Measurements from ENCODE around the gene BAZ2B. TPM values are rescaled to one million over a fixed set of nuclear protein-coding genes. Genes with fewer than 3 reads are reported as not detected.

Gene BAZ2B
- total RNA-seq, 1 experiment from 2014 or later, result 43.3 TPM

DNA sequence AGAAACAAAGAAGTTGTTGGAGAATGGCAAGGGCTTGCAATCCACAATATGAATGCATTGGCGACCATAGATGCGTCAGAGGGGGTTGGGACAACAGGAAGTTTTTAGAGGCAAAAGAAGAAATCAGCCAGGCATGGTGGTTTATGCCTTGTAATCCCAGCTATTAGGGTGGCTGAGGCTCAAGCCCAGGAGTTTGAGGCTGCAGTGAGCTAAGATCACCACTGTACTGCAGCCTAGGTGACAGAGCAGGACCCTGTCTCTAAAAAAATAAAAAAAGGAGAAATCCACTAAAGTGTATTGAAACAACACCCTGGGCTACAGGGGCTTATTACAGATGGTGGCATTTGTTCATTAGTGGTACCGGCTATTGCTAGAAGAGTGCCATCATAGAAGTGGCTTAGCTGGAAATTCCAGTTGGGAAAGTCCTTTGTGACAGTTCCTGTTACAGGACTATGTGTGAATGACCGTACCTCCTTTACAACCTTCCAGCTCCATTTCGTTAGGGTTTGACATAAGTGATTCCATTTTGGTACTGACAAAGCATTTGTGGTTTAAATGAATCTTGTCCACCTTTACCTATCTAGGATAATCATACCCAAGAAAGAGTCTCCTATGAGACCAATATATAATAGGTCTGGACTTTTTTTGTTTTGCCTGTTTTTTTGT, 319.2 kb downstream of the BAZ2B start:
- Mint-ChIP-seq H3K4me3 (ENCODE audit: low read depth, unreplicated experiment) (no peak overlapping the region), H3K27ac (ENCODE audit: unreplicated experiment) (no peak overlapping the region), H3K4me1 (ENCODE audit: low read depth, unreplicated experiment) (peaks cover 26% of the 10 kb centered on the region), H3K27me3 (ENCODE audit: unreplicated experiment) (no peaks in the 10 kb centered on the region), H3K36me3 (ENCODE audit: insufficient read depth, unreplicated experiment) (no peaks in the 10 kb centered on the region), H3K9me3 (ENCODE audit: low read depth, unreplicated experiment) (no peaks in the 10 kb centered on the region)
- no peak for TF ChIP-seq CTCF (IDR thresholded peaks at IDR 0.05; ENCODE audit: unreplicated experiment)
- peak; percentile 6 for DNase-seq
- intact Hi-C loops (cut with micrococcal nuclease; ENCODE audit: unreplicated experiment), result no loop called here
- no TSS peak for BruUV-seq (replicated peaks)
- CTCF ChIA-PET, result interaction anchor here (1.0 kb wide), 1 partner anchor 10 kb away, joined by 4 read pairs; the partner anchor contains the start of gene WDSUB1

DNA sequence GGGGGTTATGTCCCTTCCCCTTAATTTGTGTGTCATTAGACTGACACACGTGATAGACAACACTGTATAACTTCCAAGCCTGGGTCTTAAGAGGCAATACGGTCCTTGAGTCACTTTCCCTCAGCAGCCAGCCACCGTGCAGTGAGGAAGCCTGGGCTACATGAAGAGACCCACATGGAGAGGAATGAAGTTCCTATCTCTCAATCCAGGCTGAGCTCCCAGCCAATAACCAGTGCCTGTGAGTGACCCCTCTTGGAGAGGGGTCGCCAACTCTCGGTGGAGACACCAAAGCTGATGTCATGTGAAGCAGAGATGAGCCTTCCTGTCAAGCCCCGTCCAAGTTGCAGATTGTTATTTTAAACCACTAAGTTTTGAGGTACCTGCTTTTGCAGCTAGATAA, 324.2 kb downstream of the BAZ2B start:
- TF ChIP-seq CTCF (IDR thresholded peaks at IDR 0.05; ENCODE audit: unreplicated experiment), result no peak
- Mint-ChIP-seq H3K27me3 (ENCODE audit: unreplicated experiment) (no peaks in the 10 kb centered on the region), H3K4me3 (ENCODE audit: low read depth, unreplicated experiment) (no peak overlapping the region), H3K27ac (ENCODE audit: unreplicated experiment) (no peak overlapping the region), H3K9me3 (ENCODE audit: low read depth, unreplicated experiment) (no peaks in the 10 kb centered on the region), H3K36me3 (ENCODE audit: insufficient read depth, unreplicated experiment) (peaks cover 1% of the 10 kb centered on the region), H3K4me1 (ENCODE audit: low read depth, unreplicated experiment) (peaks cover 25% of the 10 kb centered on the region)
- no TSS peak for BruUV-seq (replicated peaks)
- no peak for DNase-seq
- CTCF ChIA-PET, result no interaction called here
- intact Hi-C loops (cut with micrococcal nuclease; ENCODE audit: unreplicated experiment), result no loop called here

GRCh38 chr2:159290289-159290907, 325.9 kb downstream of the BAZ2B start:
- no peaks in the 10 kb centered on the region for H3K27me3 Mint-ChIP-seq (ENCODE audit: unreplicated experiment)
- intact Hi-C loops (cut with micrococcal nuclease; ENCODE audit: unreplicated experiment), result no loop called here
- BruUV-seq (replicated peaks), result no TSS peak
- DNase-seq, result peak; percentile 39
- CTCF ChIA-PET, result no interaction called here
- no peaks in the 10 kb centered on the region for H3K9me3 Mint-ChIP-seq (ENCODE audit: low read depth, unreplicated experiment)
- peak overlapping the region; percentile 61 for H3K27ac Mint-ChIP-seq (ENCODE audit: unreplicated experiment)
- no peak overlapping the region for H3K4me3 Mint-ChIP-seq (ENCODE audit: low read depth, unreplicated experiment)
- TF ChIP-seq CTCF (IDR thresholded peaks at IDR 0.05; ENCODE audit: unreplicated experiment), result no peak
- peaks cover 18% of the 10 kb centered on the region for H3K36me3 Mint-ChIP-seq (ENCODE audit: insufficient read depth, unreplicated experiment)
- peaks cover 23% of the 10 kb centered on the region for H3K4me1 Mint-ChIP-seq (ENCODE audit: low read depth, unreplicated experiment)

- peaks cover 18% of the 10 kb centered on the region for H3K36me3 Mint-ChIP-seq (ENCODE audit: insufficient read depth, unreplicated experiment)
- intact Hi-C loops (cut with micrococcal nuclease; ENCODE audit: unreplicated experiment), result no loop called here
- no peak overlapping the region for H3K4me3 Mint-ChIP-seq (ENCODE audit: low read depth, unreplicated experiment)
Observed at GRCh38 chr2:159287733-159288132, 328.6 kb downstream of the BAZ2B start.

More at GRCh38 chr2:159287733-159288132, 328.6 kb downstream of the BAZ2B start:
- no peak for TF ChIP-seq CTCF (IDR thresholded peaks at IDR 0.05; ENCODE audit: unreplicated experiment)
- Mint-ChIP-seq H3K27me3 (ENCODE audit: unreplicated experiment) (no peaks in the 10 kb centered on the region), H3K27ac (ENCODE audit: unreplicated experiment) (no peak overlapping the region), H3K9me3 (ENCODE audit: low read depth, unreplicated experiment) (no peaks in the 10 kb centered on the region), H3K4me1 (ENCODE audit: low read depth, unreplicated experiment) (peaks cover 36% of the 10 kb centered on the region)
- no TSS peak for BruUV-seq (replicated peaks)
- no peak for DNase-seq
- CTCF ChIA-PET, result interaction anchor here (1.2 kb wide), 1 partner anchor 22 kb away, joined by 3 read pairs; no protein-coding TSS in a partner anchor

All from Calu3 (cell line).